GM13976 (cell line): ENCODE results near the gene SH3TC1.

Source experiments
- DNase-seq: peaks from one replicate; pipeline ENCODE4 v3.0.0; 2012; ENCODE audit warnings: low spot score
- in situ Hi-C: fragments of 300-500 bp; cut with MboI; formaldehyde crosslinking; loops from one replicate; pipeline ENCODE4 v1.12.0; 2022; ENCODE audit warnings: low sequenced_read_pairs, mixed read lengths, inconsistent platforms; ENCODE audit not compliant: unreplicated experiment
- TF ChIP-seq, protein P1 (sequence below): IDR thresholded peaks from 2 replicates; pipeline ENCODE4 v1.5.1; 2012; ENCODE audit warnings: borderline replicate concordance, mild to moderate bottlenecking; ENCODE audit not compliant: insufficient read depth; ENCODE audit errors: extremely low read depth, missing control alignments, control extremely low read depth

The SH3TC1 gene

DNA sequence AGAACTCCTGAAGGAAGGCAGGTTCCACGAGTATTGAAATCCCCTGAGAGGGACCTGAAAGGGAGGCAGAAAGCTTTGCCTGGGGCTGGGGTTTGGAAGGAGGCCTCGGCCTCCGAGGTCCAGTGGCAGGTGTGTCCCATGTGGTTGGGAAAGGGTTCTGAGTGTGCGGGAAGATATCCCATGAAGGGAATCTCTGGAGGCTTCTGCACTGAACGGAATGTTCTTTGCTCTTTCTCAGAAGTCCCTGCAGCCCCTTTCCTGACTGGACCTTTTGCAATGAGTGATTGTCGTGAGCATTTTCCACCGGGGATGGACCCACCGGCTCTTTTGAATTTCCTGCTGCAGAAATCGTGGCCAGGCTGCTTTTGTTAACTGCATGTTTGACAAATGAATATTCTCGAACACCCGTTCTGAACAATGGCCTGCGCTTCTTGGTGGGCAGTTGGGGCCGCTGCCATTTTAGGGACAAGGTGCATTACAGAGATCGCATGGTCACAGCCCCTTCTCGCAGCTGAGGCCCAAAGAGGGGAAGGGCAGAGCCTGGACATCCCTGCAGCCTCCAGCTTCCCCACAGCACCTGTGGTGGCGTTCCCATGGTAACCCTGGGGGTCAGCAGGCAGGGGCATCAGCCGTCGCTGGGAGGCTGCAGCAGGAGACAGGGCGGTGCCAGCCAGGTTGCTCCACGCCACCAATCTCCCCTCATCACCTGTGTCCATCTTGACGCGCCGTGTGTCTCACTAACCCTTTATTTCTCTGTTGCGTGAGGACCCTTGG is 52.2 kb downstream of the SH3TC1 start:
- TF ChIP-seq, protein P1, sequence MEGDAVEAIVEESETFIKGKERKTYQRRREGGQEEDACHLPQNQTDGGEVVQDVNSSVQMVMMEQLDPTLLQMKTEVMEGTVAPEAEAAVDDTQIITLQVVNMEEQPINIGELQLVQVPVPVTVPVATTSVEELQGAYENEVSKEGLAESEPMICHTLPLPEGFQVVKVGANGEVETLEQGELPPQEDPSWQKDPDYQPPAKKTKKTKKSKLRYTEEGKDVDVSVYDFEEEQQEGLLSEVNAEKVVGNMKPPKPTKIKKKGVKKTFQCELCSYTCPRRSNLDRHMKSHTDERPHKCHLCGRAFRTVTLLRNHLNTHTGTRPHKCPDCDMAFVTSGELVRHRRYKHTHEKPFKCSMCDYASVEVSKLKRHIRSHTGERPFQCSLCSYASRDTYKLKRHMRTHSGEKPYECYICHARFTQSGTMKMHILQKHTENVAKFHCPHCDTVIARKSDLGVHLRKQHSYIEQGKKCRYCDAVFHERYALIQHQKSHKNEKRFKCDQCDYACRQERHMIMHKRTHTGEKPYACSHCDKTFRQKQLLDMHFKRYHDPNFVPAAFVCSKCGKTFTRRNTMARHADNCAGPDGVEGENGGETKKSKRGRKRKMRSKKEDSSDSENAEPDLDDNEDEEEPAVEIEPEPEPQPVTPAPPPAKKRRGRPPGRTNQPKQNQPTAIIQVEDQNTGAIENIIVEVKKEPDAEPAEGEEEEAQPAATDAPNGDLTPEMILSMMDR, result no peak
- in situ Hi-C loops, result no loop called here
- no peak for DNase-seq

DNA sequence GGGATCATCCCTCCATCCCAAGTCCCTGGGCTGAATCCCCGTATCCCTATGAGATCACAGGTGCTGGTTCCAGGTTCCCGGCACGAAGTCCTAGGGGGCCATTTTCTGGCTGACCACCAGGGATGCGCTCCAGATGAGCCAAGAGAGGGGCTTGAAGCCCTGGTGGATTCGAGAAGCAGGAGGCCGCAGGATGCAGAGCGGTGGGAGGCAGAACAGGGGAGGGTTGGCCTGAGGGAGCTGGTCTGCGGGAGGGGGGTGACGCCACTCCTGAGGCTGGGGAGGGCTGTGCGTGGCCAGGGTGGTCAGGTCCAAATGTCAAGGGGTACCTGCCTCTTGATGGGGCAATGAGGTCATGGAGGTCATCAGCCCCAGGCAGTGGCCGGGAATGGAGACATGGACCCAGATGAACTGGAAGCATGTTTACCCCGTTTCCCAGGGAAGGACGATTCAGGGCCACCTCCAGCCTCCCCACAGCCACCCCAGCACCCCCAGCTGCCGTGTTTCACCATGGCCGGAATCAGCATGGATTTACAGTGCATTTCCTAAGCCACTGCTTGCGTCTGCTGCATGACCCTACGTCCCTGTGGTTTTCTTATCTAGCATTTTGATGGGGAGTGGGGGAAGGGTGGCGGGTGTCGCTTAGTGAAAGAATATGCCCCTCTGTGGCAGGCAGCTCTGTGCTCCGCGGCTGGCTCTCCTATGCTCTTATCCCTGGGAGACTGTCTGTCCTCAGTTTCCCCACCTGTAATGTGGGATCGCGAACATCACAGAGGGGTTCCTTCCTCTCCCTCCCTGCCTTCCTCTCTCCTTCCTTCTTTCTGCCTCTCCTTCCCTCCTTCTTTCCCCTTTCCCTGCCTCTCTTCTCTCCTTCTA is 53.4 kb downstream of the SH3TC1 start:
- DNase-seq, result no peak
- TF ChIP-seq, protein P1, result no peak
- in situ Hi-C loops, result no loop called here

DNA sequence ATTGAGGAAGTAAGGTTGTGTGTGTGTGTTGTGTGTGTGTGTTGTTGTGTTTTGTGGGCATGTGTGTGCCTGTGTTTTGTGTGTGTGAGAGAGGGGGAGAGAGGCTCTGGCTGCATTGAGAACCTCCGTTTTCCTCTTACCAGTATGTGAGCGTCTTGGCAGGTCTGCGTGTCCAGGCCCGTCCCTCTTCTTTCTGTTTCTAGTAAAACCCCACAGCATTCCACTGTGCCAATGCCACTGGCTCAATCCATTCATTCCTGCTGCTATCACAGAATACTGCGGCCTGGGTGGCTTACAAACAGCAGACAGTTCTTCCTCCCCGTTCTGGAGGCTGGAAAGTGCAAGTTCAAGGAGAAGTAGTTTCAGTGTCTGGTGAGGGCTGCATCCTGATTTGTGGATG is 55.0 kb downstream of the SH3TC1 start:
- in situ Hi-C loops, result no loop called here
- TF ChIP-seq, protein P1, result no peak
- no peak for DNase-seq

DNA sequence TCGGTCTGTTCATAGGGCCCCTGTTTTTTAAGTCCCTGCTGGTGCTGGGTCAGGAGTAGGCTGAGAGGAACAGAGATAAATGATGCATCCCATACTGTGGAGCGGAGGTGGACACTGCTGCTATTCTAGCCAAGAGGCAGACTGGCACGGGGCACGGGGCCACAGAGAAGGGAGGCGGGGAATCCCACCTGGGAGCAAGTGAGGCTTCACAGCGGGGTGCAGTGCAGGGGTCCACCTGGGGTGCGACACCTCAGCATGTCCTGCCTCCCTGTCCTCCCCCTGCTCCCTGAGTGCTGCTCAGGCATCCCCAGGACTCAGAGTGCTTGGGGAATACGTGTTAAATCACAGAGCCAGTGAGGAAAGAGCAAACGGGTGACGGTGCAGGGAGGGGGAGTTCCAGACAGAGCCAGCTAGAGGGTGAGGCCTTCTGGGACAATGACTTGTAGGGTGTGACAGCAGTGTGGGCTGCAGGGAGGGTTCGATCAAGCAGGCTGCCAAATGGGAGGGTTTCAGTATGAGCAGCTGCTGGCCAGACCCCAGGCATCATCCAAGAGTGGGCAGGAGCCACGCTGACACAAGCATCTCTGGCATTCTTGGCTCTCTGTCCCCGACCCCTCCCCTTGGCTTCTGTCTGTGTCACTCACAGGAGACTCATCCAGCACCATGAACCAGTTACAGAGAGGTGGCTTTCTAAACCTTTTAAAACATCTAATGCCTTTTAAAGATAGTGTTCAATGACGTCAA is 56.8 kb downstream of the SH3TC1 start:
- TF ChIP-seq, protein P1, result no peak
- in situ Hi-C loops, result no loop called here
- DNase-seq, result no peak

DNA sequence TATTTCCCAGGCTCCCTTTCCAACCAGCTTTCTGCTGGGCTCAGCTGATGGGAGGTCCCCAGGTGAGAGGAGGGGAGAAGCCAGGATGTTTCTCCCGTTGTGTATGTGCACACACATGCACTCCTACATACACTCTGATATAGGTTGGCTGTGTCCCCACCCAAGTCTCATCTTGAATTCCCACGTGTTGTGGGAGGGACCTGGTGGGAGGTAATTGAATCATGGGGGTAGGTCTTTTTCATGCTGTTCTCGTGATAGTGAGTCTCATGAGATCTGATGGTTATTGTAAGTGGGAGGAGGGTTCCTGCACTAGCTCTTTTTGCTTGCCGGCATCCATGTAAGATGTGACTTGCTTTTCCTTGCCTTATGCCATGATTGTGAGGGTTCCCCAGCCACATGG is 58.8 kb downstream of the SH3TC1 start:
- in situ Hi-C loops, result no loop called here
- TF ChIP-seq, protein P1, result no peak
- DNase-seq, result no peak

DNA sequence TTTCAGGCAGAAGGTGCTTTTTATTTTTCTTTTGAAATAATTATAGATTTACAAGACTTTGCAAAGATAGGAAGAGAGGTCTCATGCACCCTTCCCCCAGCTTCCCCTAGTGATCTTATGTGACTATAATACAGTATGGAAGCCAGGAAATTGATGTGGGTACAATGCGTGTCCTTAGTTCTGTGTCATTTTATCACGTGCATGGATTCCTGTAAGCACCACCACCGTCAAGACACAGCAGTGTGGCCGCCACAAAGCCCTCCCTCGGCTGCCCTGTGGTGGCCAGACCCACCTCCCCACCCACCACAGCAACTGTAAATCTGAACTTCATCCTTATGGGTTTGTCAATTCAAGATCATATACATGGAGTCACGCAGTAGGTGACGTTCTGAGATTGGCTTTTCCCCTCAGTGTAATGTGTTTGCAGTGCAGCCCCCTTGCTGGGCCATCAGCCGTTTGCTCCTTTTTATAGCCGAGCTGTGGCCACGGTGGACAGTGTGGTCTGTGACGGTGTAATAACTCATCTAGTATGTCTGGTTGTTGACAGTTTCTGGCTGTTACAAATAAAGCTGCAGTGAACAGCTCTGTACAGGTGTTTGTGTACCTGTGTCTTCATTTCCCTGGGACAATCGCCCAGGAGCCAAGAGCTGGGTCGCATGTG is 59.6 kb downstream of the SH3TC1 start:
- no peak for DNase-seq
- in situ Hi-C loops, result no loop called here
- TF ChIP-seq, protein P1, result no peak
